ENCODE results near the gene SRPK3. TPM values are rescaled to one million over a fixed set of nuclear protein-coding genes. Genes with fewer than 3 reads are reported as not detected.

SRPK3 gene
- total RNA-seq, 1 donor from 2014 or later, result 0.17 TPM

GRCh38 chrX:153804621-153805020, 23.8 kb downstream of the SRPK3 start:
- no peak overlapping the region for H3K4me3 ChIP-seq (ENCODE audit: low read depth, low read length)
- TF ChIP-seq, protein P1, sequence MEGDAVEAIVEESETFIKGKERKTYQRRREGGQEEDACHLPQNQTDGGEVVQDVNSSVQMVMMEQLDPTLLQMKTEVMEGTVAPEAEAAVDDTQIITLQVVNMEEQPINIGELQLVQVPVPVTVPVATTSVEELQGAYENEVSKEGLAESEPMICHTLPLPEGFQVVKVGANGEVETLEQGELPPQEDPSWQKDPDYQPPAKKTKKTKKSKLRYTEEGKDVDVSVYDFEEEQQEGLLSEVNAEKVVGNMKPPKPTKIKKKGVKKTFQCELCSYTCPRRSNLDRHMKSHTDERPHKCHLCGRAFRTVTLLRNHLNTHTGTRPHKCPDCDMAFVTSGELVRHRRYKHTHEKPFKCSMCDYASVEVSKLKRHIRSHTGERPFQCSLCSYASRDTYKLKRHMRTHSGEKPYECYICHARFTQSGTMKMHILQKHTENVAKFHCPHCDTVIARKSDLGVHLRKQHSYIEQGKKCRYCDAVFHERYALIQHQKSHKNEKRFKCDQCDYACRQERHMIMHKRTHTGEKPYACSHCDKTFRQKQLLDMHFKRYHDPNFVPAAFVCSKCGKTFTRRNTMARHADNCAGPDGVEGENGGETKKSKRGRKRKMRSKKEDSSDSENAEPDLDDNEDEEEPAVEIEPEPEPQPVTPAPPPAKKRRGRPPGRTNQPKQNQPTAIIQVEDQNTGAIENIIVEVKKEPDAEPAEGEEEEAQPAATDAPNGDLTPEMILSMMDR (conservative IDR thresholded peaks at IDR 0.05; ENCODE audit: low read depth, low read length), result no peak
- DNase-seq (ENCODE audit: low read depth), result no peak

DNA sequence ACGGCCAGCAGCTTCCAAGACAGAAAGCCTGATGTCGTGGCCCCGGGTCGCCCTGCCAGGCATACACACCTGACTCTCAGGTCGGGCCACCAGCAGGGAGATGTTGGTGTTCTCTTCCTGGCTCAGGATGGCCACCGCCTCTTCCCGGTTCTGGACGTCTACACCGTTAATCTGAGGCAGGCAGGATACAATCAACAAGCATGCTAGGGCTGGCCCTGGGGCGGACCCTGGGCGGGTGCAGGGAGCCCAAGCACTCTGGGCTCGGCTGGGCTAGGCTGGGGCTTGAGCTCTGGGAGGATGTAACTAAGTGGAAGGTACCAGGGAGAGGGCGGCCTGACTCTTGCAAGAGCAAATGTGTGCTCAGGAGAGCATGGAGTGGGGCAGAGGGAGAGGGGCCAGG, 24.6 kb downstream of the SRPK3 start:
- DNase-seq (ENCODE audit: low read depth), result no peak
- TF ChIP-seq, protein P1 (conservative IDR thresholded peaks at IDR 0.05; ENCODE audit: low read depth, low read length), result no peak
- no peak overlapping the region for H3K4me3 ChIP-seq (ENCODE audit: low read depth, low read length)

DNA sequence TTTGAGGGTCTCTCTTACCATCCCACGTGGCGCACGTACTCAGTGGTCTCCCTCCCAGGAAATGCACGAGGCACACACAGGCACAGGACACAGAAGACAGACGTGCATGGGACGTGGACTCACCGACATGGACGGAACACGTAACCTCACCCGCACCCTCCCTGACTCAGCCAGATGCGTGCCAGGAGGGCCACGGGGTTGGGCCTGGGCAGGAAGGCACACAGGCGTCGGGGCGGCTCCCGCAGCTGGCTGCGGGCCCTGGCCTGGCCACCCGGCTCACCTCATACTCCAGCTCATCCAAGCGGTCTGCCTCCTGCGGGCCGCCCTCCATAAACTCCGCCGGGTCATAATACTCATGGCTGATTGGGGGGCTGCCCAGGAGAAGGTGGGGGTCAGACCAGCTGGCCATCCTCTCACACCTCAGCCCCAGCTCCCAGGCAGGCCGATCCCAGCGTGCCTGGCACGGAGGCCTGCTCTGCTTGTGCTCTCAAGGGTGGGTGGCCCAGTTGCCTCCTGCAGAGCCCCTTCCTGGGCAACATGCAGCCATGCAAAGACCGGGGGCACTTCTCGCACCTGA, 26.2 kb downstream of the SRPK3 start:
- no peak overlapping the region for H3K4me3 ChIP-seq (ENCODE audit: low read depth, low read length)
- DNase-seq (ENCODE audit: low read depth), result no peak
- TF ChIP-seq, protein P1 (conservative IDR thresholded peaks at IDR 0.05; ENCODE audit: low read depth, low read length), result no peak

- no peak for DNase-seq (ENCODE audit: low read depth)
- no peak overlapping the region for H3K4me3 ChIP-seq (ENCODE audit: low read depth, low read length)
- TF ChIP-seq, protein P1 (conservative IDR thresholded peaks at IDR 0.05; ENCODE audit: low read depth, low read length), result no peak
Measured at GRCh38 chrX:153807976-153808375, 27.1 kb downstream of the SRPK3 start.

DNA sequence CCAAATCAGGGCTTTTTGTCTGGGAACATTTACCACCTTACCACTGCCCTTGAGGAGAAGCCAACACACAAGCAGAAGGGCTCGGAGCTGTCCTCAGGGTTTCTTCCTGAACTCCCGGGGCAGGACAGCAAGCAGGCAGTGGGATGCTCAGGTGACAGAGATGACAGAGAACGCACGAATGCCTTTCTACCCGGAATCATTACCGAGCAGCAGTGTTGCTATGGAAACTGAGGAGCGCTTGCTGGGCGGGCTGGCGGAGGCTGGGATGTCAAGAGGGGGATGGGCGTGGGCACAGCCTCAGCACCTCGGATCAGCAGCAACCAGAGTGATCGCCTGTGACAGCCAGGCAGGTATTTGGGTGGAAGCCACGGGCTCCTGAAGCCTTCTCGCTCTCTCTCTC, 31.4 kb downstream of the SRPK3 start:
- TF ChIP-seq, protein P1 (conservative IDR thresholded peaks at IDR 0.05; ENCODE audit: low read depth, low read length), result no peak
- no peak overlapping the region for H3K4me3 ChIP-seq (ENCODE audit: low read depth, low read length)
- DNase-seq (ENCODE audit: low read depth), result no peak

DNA sequence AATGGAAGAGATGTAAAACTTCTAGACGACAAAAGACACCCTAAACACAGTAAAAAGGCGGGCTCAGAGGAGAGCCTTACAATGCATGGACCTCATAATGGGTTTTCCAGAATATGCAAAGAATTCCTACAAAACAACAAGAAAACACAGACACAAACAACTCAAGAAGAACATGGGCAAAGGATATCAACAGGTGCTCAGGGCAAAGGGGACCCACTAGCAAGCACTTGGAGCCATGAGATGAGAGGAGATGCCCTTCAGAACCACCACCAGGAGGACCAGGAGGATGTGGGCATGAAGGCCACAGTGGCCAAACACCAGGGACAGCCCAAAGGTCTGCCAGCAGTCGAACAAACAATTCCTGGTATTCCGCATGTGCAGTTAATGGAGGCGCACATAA, 32.3 kb downstream of the SRPK3 start:
- DNase-seq (ENCODE audit: low read depth), result no peak
- TF ChIP-seq, protein P1 (conservative IDR thresholded peaks at IDR 0.05; ENCODE audit: low read depth, low read length), result no peak
- H3K4me3 ChIP-seq (ENCODE audit: low read depth, low read length), result no peak overlapping the region

- TF ChIP-seq, protein P1 (conservative IDR thresholded peaks at IDR 0.05; ENCODE audit: low read depth, low read length), result no peak
- no peak for DNase-seq (ENCODE audit: low read depth)
- no peak overlapping the region for H3K4me3 ChIP-seq (ENCODE audit: low read depth, low read length)
Measured at GRCh38 chrX:153814591-153815315, 33.9 kb downstream of the SRPK3 start.
